ENCODE results near the gene PIGK.

PIGK gene

DNA sequence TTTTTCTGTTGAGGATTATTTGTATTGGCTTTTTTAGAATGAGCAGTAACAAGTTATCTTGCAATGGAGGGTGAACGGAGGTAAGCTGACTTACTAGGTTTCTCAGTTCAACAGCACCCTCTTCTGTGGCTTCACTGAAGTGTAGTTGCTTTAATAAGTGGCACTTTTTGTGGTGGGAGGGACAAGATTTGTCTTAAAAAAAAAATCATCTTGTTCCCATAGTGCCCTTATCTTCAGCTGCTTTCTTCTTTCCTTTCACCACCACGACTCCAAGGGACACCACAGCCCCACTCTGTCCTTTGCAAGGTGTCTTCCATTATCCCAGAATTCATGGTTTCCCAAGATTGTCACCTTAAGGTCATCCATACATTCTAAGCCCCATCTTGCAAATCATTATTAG, 92.9 kb downstream of the PIGK start:
- no peaks in the 10 kb centered on the region for H3K27me3 ChIP-seq (replicated peaks; ENCODE audit: control insufficient read depth, insufficient read depth, low read length)
- peak; percentile 6 for DNase-seq (ENCODE audit: extremely low read depth, insufficient read length)
- no peak overlapping the region for H3K4me3 ChIP-seq (replicated peaks; ENCODE audit: low read depth, low read length)
- peak; percentile 36 for TF ChIP-seq CTCF (IDR thresholded peaks at IDR 0.05; ENCODE audit: insufficient read depth, low read length, poor library complexity, severe bottlenecking)
- H3K36me3 ChIP-seq (ENCODE audit: control insufficient read depth, insufficient read depth, low read length) = no peaks in the 10 kb centered on the region

- no peaks in the 10 kb centered on the region for H3K36me3 ChIP-seq (ENCODE audit: control insufficient read depth, insufficient read depth, low read length)
- H3K27me3 ChIP-seq (replicated peaks; ENCODE audit: control insufficient read depth, insufficient read depth, low read length) = no peaks in the 10 kb centered on the region
- no peak for DNase-seq (ENCODE audit: extremely low read depth, insufficient read length)
- no peak overlapping the region for H3K4me3 ChIP-seq (replicated peaks; ENCODE audit: low read depth, low read length)
- no peak for TF ChIP-seq CTCF (IDR thresholded peaks at IDR 0.05; ENCODE audit: insufficient read depth, low read length, poor library complexity, severe bottlenecking)
These were observed 97.7 kb downstream of the PIGK start for GRCh38 chr1:77121503-77121902.

DNA sequence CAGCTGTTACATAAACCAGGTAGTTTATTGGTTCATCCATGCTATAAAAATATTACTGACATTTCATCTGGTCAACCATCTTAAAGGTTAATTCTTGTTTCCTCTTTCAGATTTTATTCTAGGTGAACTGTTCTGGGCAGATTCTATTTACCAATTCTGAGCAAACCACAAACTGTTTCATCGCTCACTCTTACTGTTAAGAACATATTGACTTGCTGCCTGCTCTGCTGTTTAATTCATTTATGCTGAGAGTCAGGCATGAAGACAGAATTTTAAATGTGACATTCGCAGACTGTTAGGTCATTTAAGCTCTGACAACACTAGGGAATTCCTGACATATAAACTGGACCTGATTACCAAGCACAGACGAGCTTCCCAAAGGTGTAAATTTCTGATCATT, 98.3 kb downstream of the PIGK start:
- Histone ChIP-seq H3K4me3 (replicated peaks; ENCODE audit: low read depth, low read length) (no peak overlapping the region), H3K36me3 (ENCODE audit: control insufficient read depth, insufficient read depth, low read length) (no peaks in the 10 kb centered on the region), H3K27me3 (replicated peaks; ENCODE audit: control insufficient read depth, insufficient read depth, low read length) (no peaks in the 10 kb centered on the region)
- TF ChIP-seq CTCF (IDR thresholded peaks at IDR 0.05; ENCODE audit: insufficient read depth, low read length, poor library complexity, severe bottlenecking) = no peak
- no peak for DNase-seq (ENCODE audit: extremely low read depth, insufficient read length)

DNA sequence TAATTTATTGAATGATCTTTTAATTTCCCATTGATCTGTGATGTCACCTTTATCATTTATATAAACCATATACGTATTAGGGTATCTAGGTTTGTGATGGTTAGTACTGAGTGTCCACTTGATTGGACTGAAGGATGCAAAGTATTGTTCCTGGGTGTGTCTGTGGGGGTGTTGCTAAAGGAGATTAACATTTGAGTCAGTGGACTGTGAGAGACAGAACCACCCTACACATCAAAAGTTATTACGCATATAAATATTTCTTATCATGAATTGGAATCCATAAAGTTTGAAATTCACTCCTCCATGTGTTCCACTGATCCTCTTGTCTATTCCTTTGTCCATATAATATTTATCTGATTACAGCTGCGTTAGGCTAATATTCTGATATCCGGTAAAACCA, 100.5 kb downstream of the PIGK start:
- no peak for TF ChIP-seq CTCF (IDR thresholded peaks at IDR 0.05; ENCODE audit: insufficient read depth, low read length, poor library complexity, severe bottlenecking)
- Histone ChIP-seq H3K4me3 (replicated peaks; ENCODE audit: low read depth, low read length) (no peak overlapping the region), H3K27me3 (replicated peaks; ENCODE audit: control insufficient read depth, insufficient read depth, low read length) (no peaks in the 10 kb centered on the region), H3K36me3 (ENCODE audit: control insufficient read depth, insufficient read depth, low read length) (no peaks in the 10 kb centered on the region)
- no peak for DNase-seq (ENCODE audit: extremely low read depth, insufficient read length)

DNA sequence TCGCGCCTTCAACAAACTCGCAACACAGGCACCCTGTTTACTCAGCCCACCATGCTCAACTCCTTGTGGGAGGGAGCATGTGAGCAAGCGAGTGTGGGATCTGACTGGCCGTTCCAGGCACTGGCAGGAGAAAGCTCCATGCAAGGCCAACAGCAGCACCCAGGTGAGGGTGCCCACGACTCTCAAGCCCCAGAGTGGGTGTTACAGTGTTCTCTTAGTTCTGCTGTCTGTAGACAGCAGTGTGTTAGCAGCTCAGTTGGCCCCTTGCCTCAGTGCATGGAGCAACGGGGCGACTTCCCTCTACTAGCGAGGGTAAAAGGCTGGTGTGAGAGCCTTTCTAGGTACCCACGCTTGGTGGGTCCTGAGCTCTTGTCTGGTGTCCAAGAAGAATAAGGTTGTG, 114.6 kb downstream of the PIGK start:
- Histone ChIP-seq H3K36me3 (ENCODE audit: control insufficient read depth, insufficient read depth, low read length) (no peaks in the 10 kb centered on the region), H3K27me3 (replicated peaks; ENCODE audit: control insufficient read depth, insufficient read depth, low read length) (no peaks in the 10 kb centered on the region), H3K4me3 (replicated peaks; ENCODE audit: low read depth, low read length) (no peak overlapping the region)
- no peak for DNase-seq (ENCODE audit: extremely low read depth, insufficient read length)
- no peak for TF ChIP-seq CTCF (IDR thresholded peaks at IDR 0.05; ENCODE audit: insufficient read depth, low read length, poor library complexity, severe bottlenecking)

DNA sequence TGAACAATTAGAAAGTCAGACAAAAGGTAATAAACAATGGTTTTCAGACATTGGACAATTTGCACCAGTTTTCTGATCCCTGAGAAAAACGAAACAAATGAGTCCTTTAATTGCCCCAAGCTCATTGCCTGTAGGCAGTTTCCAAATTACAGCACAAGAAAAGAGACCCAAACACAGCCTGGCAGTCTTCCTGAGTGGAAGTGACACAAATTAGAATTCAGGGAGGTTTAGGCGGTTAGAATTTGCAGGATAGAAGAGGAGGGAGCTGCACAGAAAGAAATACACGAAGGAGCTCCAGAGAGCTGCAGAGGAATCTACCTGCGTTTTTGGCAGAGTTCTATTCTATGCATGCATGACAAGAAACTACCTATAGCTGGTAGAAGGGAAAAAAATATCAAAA, 115.7 kb downstream of the PIGK start:
- TF ChIP-seq CTCF (IDR thresholded peaks at IDR 0.05; ENCODE audit: insufficient read depth, low read length, poor library complexity, severe bottlenecking) = no peak
- DNase-seq (ENCODE audit: extremely low read depth, insufficient read length) = no peak
- Histone ChIP-seq H3K4me3 (replicated peaks; ENCODE audit: low read depth, low read length) (no peak overlapping the region), H3K36me3 (ENCODE audit: control insufficient read depth, insufficient read depth, low read length) (no peaks in the 10 kb centered on the region), H3K27me3 (replicated peaks; ENCODE audit: control insufficient read depth, insufficient read depth, low read length) (no peaks in the 10 kb centered on the region)
